ENCODE data around the gene MRAS.

GRCh38 chr3:138418601-138419206, 70.3 kb downstream of the MRAS start:
- TF ChIP-seq EZH2 (IDR thresholded peaks at IDR 0.05; ENCODE audit: borderline replicate concordance, insufficient read depth, low read length, poor library complexity, severe bottlenecking), result no peak
- TF ChIP-seq CTCF (IDR thresholded peaks at IDR 0.05; ENCODE audit: poor library complexity, severe bottlenecking), result no peak
